ENCODE data around the gene MRPL39. TPM values are rescaled to one million over a fixed set of nuclear protein-coding genes. Genes with fewer than 3 reads are reported as not detected.

Gene MRPL39
- polyA plus RNA-seq, 1 experiment, result 37.0 TPM

DNA sequence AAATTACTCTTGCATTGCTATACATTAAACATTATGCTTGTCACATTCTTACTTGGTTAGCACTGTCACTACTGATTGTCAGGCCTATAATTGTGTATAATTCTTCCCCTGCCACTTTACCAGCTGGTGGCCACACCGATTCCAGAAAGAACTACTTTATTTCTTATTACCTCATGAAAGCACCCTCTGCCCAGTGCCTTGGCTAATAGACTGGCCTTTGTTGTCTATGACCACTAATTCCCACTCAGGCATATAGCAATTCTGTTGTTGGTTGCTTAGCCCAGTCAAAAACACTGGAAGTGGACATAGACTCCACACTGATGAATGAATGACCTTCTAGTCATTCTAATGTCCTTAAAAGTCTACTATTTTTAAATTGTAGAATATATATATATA lies 35.6 kb downstream of the MRPL39 start:
- Histone ChIP-seq H3K27me3 (ENCODE audit: control insufficient read depth, insufficient read depth, low read length) (no peaks in the 10 kb centered on the region), H3K4me3 (ENCODE audit: low read depth, low read length) (no peak overlapping the region), H3K9me3 (ENCODE audit: control insufficient read depth, insufficient read depth, low read length) (no peaks in the 10 kb centered on the region), H3K27ac (ENCODE audit: low read depth, low read length) (no peak overlapping the region)
- POLR2A ChIA-PET, result no interaction called here
- TF ChIP-seq, protein P1, sequence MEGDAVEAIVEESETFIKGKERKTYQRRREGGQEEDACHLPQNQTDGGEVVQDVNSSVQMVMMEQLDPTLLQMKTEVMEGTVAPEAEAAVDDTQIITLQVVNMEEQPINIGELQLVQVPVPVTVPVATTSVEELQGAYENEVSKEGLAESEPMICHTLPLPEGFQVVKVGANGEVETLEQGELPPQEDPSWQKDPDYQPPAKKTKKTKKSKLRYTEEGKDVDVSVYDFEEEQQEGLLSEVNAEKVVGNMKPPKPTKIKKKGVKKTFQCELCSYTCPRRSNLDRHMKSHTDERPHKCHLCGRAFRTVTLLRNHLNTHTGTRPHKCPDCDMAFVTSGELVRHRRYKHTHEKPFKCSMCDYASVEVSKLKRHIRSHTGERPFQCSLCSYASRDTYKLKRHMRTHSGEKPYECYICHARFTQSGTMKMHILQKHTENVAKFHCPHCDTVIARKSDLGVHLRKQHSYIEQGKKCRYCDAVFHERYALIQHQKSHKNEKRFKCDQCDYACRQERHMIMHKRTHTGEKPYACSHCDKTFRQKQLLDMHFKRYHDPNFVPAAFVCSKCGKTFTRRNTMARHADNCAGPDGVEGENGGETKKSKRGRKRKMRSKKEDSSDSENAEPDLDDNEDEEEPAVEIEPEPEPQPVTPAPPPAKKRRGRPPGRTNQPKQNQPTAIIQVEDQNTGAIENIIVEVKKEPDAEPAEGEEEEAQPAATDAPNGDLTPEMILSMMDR (IDR thresholded peaks at IDR 0.05; ENCODE audit: low read depth, low read length), result no peak
- no peak for DNase-seq (ENCODE audit: low read depth, low spot score)
- CTCF ChIA-PET, result interaction anchor here (0.5 to 5.4 kb wide), 2 partner anchors 36 to 1209 kb away, joined by 9 to 24 read pairs; no protein-coding TSS in a partner anchor

DNA sequence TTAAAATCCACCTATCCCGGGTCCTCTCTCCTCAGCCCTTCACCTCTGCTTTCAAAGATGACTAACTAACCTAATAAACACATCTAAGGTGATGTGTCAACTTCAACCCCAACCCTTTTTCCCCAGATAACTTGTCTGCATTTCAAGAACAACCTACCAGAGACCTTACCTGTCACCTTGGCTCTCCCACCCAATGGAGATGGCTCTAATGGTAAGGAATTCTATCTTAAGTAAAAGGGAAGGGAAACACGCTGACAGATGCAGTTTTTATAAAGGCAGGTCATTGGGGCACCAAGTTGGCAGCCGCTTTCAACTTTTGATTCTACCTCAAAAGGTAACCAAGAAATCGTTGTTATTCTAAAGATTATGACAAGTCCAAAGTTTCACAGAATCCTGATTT lies 37.6 kb downstream of the MRPL39 start:
- no peak overlapping the region for H3K27ac ChIP-seq (ENCODE audit: low read depth, low read length)
- CTCF ChIA-PET, result no interaction called here
- H3K9me3 ChIP-seq (ENCODE audit: control insufficient read depth, insufficient read depth, low read length), result no peaks in the 10 kb centered on the region
- DNase-seq (ENCODE audit: low read depth, low spot score), result no peak
- H3K27me3 ChIP-seq (ENCODE audit: control insufficient read depth, insufficient read depth, low read length), result no peaks in the 10 kb centered on the region
- no peak overlapping the region for H3K4me3 ChIP-seq (ENCODE audit: low read depth, low read length)
- POLR2A ChIA-PET, result no interaction called here
- TF ChIP-seq, protein P1 (IDR thresholded peaks at IDR 0.05; ENCODE audit: low read depth, low read length), result no peak

DNA sequence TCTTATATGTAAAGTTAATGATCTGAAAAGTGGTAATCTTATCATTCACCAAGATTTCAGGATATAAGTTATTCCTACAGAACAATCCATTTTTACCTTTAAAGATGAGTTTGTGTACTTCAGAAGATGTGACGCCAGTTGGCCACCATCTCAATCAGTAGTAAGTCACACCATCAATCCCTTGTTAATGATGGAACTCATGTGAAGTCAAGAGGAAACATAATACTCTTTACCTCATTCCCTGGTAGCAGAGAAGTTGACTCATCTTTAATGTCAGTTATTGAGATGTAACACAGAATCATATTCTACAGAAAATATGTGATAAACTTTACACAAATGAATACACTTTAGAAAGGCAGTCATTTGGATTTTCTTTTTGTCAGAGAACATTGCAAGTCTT lies 38.2 kb downstream of the MRPL39 start:
- TF ChIP-seq, protein P1 (IDR thresholded peaks at IDR 0.05; ENCODE audit: low read depth, low read length), result no peak
- ChIA-PET CTCF (no interaction called here), POLR2A (no interaction called here)
- DNase-seq (ENCODE audit: low read depth, low spot score), result no peak
- Histone ChIP-seq H3K9me3 (ENCODE audit: control insufficient read depth, insufficient read depth, low read length) (no peaks in the 10 kb centered on the region), H3K4me3 (ENCODE audit: low read depth, low read length) (no peak overlapping the region), H3K27ac (ENCODE audit: low read depth, low read length) (no peak overlapping the region), H3K27me3 (ENCODE audit: control insufficient read depth, insufficient read depth, low read length) (no peaks in the 10 kb centered on the region)

DNA sequence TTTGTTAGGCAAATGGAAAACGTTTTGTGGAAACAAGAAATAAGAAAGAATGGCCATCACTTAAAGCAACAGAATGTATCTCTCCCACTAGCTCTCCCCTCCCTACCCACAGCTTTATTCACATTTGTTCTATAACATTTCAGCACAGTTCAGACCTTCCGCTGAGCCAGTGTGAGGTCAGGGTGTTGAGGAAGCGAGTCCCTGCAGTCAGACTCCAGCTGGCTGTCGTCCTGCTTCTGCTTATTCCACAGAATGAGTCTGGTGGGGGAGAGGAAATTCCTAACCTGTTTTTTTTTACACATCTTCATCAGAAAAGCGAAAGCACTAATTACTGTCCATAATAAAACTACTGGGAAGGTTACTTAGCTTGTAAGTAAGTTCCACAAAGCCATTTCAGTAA lies 39.0 kb downstream of the MRPL39 start:
- H3K4me3 ChIP-seq (ENCODE audit: low read depth, low read length), result peak overlapping the region; percentile 18
- no peaks in the 10 kb centered on the region for H3K27me3 ChIP-seq (ENCODE audit: control insufficient read depth, insufficient read depth, low read length)
- TF ChIP-seq, protein P1 (IDR thresholded peaks at IDR 0.05; ENCODE audit: low read depth, low read length), result no peak
- ChIA-PET POLR2A (interaction anchor here (1.1 kb wide), 1 partner anchor 10 kb away, joined by 3 read pairs; no protein-coding TSS in a partner anchor), CTCF (interaction anchor here (1.4 kb wide), 1 partner anchor 40 kb away, joined by 7 read pairs; no protein-coding TSS in a partner anchor)
- no peak overlapping the region for H3K27ac ChIP-seq (ENCODE audit: low read depth, low read length)
- H3K9me3 ChIP-seq (ENCODE audit: control insufficient read depth, insufficient read depth, low read length), result no peaks in the 10 kb centered on the region
- peak; percentile 26 for DNase-seq (ENCODE audit: low read depth, low spot score)

DNA sequence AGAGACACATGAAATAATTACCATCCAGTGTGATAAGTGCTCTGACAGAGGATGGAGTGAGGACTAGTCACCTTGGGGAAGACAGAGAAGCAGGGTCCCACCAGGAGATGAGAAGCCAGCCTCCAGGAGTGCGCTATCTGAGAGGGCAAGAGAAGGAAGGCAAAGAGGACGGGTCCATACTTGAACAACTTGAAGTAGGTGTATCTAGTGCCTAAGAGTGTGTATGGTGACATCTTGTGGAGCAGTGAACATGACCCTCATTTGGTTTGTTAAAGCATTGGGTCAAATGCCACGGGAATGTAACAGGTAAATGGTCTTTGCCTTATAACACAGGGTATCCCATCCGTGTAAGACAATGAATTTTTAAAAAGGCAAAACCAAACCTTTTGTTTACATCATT lies 39.8 kb downstream of the MRPL39 start:
- no peak overlapping the region for H3K4me3 ChIP-seq (ENCODE audit: low read depth, low read length)
- no peaks in the 10 kb centered on the region for H3K27me3 ChIP-seq (ENCODE audit: control insufficient read depth, insufficient read depth, low read length)
- no peak for DNase-seq (ENCODE audit: low read depth, low spot score)
- H3K9me3 ChIP-seq (ENCODE audit: control insufficient read depth, insufficient read depth, low read length), result no peaks in the 10 kb centered on the region
- no peak overlapping the region for H3K27ac ChIP-seq (ENCODE audit: low read depth, low read length)
- POLR2A ChIA-PET, result interaction anchor here (1.1 kb wide), 1 partner anchor 9 kb away, joined by 3 read pairs; no protein-coding TSS in a partner anchor
- CTCF ChIA-PET, result interaction anchor here (1.4 kb wide), 1 partner anchor 40 kb away, joined by 7 read pairs; no protein-coding TSS in a partner anchor
- TF ChIP-seq, protein P1 (IDR thresholded peaks at IDR 0.05; ENCODE audit: low read depth, low read length), result no peak

Data from AG04450 (cell line).